ENCODE results near the gene UBE2G2. TPM values are rescaled to one million over a fixed set of nuclear protein-coding genes. Genes with fewer than 3 reads are reported as not detected.
A peak's percentile ranks its signal among the peaks of the same experiment; 100 is the strongest.

UBE2G2 gene
- 58.6 TPM for polyA plus RNA-seq (2013, experiment 1 of 2; ENCODE audit: insufficient read length)
- polyA plus RNA-seq (2013, experiment 2 of 2; ENCODE audit: insufficient read length): 52.2 TPM

- peak; percentile 77 for DNase-seq
Measured at GRCh38 chr21:44801468-44802395, at the start of gene UBE2G2. UBE2G2 (minus strand) TSS chr21:44801820; CDS start chr21:44801748, 72 bp downstream.

GRCh38 chr21:44850905-44851657 is 49.5 kb upstream of the UBE2G2 start:
- DNase-seq: no peak

GRCh38 chr21:44850208-44850800 is 48.7 kb upstream of the UBE2G2 start:
- DNase-seq: no peak

- no peak for DNase-seq
Measured at GRCh38 chr21:44849616-44850130, 48.1 kb upstream of the UBE2G2 start.

GRCh38 chr21:44848821-44849521 is 47.4 kb upstream of the UBE2G2 start:
- DNase-seq: no peak

- no peak for DNase-seq
Measured at GRCh38 chr21:44847261-44848056, 45.8 kb upstream of the UBE2G2 start.

GRCh38 chr21:44846485-44847260 is 45.1 kb upstream of the UBE2G2 start:
- DNase-seq: peak; percentile 40

GRCh38 chr21:44846224-44846484 is 44.5 kb upstream of the UBE2G2 start:
- no peak for DNase-seq

- peak; percentile 60 for DNase-seq
Measured at GRCh38 chr21:44845418-44846223, 44.0 kb upstream of the UBE2G2 start.

GRCh38 chr21:44844256-44844655 is 42.6 kb upstream of the UBE2G2 start:
- no peak for DNase-seq

- DNase-seq: no peak
Measured at GRCh38 chr21:44842721-44843445, 41.3 kb upstream of the UBE2G2 start.

- no peak for DNase-seq
Measured at GRCh38 chr21:44842087-44842486, 40.5 kb upstream of the UBE2G2 start.

GRCh38 chr21:44840771-44841170 is 39.2 kb upstream of the UBE2G2 start:
- no peak for DNase-seq

- DNase-seq: no peak
Measured at GRCh38 chr21:44838951-44839350, 37.3 kb upstream of the UBE2G2 start.

- no peak for DNase-seq
Measured at GRCh38 chr21:44838039-44838895, 36.6 kb upstream of the UBE2G2 start.

- no peak for DNase-seq
Measured at GRCh38 chr21:44837537-44837936, 35.9 kb upstream of the UBE2G2 start.

GRCh38 chr21:44836666-44837471 is 35.2 kb upstream of the UBE2G2 start:
- peak; percentile 13 for DNase-seq

All from fibroblast of skin of abdomen (primary cell).